ENCODE measurements around the gene XRCC4.
"Not testable (repeated sequence)": the region's sequence is repeated elsewhere in the genome, so short reads cannot be mapped to it uniquely, and the experiment has no call there.

Gene XRCC4

DNA sequence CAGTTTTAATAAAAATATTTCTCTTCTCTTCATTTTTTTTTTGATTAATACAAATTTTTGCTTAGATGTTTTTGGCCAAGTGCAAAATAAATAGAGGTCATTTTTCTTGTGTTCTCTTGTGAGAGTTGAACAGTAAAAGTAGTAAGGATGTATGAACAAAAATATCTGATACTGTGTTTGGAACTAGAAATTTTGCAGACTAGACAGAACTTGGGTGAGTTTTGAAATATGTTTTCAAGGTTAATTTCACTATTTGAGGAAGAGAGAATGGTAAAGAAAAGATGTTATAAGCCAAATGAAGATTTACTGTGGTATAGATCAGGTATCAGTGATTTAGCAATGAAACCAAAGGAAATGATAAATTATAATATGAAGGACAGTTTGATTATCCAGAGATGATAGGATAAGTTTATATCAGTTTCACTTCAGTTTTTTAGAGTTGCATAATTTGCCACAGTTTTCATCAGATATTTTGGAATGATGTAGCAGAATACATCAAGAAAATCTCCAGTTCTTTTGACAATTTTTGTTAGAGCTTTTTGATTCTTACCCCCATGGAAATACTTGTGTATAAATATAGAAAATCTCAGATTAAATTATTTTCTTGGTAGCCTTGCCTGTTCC lies 246.3 kb downstream of the XRCC4 start:
- DNase-seq (ENCODE audit: low read depth, low spot score) = no peak
- no peak overlapping the region for H3K27ac ChIP-seq

DNA sequence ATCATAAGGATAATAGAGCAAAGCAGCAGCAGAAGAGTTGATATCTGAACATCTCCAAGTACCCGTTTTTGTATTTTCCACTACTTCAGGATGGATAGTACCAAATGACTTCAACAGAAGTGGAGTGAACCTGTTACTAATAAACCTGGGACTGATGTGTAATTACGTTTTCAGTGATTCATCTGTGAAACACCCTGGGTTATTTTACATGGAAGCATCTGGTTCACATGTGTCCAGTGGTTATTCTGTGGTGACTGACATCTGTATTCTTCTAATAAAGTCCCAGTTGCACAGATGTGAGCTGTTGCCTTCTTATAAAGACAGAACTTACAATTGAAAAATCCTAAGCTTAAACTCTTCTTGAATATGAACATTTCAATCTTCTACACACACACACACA lies 254.5 kb downstream of the XRCC4 start:
- DNase-seq (ENCODE audit: low read depth, low spot score) = no peak
- no peak overlapping the region for H3K27ac ChIP-seq

DNA sequence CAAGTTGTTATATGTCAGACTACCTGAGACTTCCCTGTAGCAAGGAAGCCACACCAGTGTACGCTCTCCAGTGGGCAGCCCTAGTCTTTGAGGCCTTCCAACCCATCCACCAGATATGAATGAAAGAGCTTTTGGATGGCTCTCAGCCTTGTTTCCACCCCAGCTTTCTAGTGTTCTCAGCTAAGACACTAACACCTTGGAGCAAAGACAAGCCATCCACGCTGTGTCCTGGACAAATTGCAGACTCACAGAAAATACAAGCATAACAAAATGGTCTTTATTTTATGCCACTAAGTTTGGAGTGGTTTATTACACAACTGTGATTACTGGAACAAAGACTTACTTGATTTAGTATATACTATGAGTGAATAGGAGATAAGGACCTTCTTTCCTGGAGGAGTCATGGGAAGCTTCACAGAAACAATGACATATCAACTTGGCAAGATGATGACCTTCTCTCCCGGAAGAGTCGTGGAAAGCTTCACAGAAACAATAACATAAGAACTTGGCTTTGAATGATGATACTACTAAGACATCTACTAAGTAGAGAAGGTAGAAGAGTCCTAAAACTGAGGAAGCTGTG lies 260.2 kb downstream of the XRCC4 start:
- no peak for DNase-seq (ENCODE audit: low read depth, low spot score)
- no peak overlapping the region for H3K27ac ChIP-seq

DNA sequence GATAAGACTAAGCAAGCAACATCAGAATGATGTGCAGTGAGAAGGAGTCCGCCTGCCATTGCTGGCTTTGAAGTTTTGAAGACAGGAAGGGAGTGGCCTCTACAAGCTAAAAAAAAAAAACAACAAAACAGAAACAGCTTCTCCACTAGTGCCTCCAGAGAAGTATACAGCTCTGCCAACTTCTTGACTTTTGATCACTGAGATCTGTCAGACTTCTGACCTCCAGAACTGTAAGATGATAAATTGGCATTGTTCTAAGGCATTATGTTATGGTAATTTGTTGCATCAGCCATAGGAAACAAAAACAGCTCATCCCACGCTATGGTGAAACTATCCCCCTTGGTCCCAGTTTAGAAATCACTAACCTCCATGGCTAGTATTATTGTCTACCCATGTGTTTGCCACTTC lies 263.2 kb downstream of the XRCC4 start:
- no peak for DNase-seq (ENCODE audit: low read depth, low spot score)
- no peak overlapping the region for H3K27ac ChIP-seq

DNA sequence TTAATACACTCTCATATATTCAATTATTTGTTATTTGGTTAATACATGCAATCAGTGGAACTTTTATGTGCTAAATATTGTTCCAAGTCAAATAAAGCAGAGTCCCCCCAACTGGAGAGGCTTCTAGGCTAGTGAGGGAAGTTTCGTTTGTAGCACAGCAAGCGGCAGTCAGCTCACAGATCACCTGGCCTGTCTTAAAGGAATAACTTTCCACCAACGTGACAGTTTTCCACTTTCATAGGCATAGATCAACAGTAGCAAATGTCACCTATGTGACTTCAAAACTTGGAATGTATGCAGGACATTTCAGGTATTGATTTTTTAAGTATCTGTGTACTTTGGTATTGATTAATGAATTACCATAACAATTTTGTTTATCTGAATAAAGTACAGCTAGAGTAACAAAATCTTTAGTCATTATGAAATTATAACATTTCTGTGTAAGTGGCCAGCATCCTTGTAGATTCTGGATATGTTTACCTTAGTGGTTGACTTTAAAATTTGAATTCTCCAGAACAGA lies 264.5 kb downstream of the XRCC4 start:
- no peak overlapping the region for H3K27ac ChIP-seq
- DNase-seq (ENCODE audit: low read depth, low spot score) = no peak

DNA sequence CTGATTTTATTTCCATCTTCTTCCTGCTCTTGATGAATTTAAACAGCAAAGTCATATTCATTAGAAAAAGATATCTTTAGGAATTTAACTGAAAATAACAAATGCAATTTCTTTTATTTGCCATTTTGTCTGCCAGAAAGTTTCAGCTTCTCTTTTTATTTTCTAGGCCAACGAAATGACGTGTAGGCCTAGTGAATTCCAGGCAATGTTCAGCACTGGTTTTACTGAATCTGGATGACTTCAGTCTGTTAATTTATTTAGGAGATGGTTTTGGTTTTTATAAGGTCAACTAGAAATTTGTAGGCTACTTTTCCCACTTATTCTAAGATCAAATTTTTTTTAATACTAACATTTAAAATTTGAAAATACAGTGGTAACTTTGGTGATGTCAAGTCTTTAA lies 265.1 kb downstream of the XRCC4 start:
- no peak overlapping the region for H3K27ac ChIP-seq
- no peak for DNase-seq (ENCODE audit: low read depth, low spot score)

DNA sequence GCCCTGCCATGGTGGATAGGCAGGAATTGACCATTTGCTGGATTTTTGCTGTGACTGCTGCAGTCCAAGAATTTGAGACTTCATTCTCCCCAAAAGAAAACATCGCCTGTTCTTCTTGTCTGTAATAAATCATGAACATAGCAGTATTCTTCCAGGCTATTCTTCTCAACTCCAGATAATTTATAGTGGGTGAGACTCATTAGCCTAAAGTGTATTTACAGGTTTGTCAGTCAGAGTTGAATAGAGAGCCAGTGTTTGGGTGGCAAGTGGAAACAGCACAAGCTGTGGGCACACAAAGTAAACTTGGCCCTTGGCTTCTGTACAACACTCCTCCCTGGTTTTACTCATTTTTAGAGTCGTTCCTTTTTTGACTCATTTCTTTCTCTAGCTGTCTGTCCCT lies 266.0 kb downstream of the XRCC4 start:
- H3K27ac ChIP-seq = no peak overlapping the region
- no peak for DNase-seq (ENCODE audit: low read depth, low spot score)

DNA sequence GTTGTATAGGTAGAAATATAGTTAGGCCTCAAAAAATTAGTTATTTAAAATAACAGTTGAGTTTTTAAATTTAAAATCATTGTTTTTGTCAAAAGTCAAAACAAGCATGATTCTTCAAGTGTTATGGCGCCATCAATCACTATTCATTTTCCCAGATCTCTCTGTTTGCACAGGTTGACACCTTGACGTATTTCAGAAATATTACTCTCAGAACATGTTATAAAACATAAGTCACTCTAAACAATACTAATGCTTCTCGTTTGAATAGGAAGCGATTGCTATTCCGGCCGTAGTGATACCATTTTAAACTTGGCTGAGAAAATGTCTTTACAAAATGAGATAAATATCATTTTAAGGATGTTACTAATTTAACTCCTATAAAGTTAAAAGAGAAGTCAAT lies 268.1 kb downstream of the XRCC4 start:
- DNase-seq (ENCODE audit: low read depth, low spot score) = no peak
- H3K27ac ChIP-seq = no peak overlapping the region

DNA sequence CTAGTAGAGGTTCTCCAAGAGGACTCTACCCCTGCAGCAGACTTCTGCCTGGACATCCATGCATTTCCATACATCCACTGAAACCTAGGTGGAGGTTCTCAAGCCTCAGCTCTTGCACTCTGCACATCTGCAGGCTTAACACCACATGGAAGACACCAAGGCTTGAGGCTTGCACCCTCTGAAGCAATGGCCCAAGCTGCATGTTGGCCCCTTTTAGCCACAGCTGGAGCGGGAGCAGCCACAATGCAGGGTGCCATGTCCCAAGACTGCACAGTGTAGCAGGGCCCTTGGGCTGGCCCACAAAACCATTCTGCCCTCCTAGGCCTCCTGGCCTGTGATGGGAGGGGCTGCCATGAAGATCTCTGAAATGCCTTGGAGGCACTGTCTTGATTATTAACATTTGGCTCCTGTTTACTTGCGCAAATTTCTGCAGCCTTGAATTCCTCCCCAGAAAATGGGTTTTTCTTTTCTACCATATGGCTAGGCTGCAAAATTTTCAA lies 271.0 kb downstream of the XRCC4 start:
- no peak overlapping the region for H3K27ac ChIP-seq
- no peak for DNase-seq (ENCODE audit: low read depth, low spot score)

DNA sequence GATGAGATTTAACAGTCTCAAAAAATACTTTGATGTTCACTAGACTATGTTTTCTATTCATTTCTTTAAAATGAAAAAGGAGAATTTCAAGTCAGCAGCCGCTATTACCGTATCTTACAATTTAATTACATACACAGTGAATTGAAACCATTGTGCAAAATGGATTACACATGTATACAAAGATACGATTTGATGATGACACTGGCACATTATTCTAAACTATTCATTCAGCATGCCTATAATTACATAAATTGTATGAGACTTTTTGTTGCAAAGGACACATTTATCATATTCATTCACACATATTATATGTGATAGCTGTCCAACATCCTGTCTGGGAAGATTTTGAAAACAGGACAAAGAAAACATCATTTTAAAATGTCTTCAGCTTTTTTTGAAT lies 275.9 kb downstream of the XRCC4 start:
- no peak for DNase-seq (ENCODE audit: low read depth, low spot score)

DNA sequence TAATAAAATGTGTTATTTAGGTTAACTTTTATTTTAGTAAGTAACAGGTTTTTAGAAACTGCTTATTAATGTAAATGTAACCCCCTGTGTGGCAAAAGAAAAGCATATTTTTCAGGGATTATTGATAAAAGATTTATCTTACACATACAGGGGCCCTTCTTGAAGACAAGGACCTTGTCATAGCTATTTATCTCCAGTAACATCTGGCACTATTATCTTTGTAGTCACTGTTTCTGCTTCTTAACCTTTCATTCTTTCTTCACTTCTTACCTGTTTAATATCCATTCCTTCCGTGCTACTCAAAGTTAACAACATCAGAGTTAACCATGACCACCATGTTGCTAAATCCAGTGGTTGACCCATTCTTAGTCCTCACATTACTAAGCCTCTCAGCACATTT lies 276.4 kb downstream of the XRCC4 start:
- no peak overlapping the region for H3K27ac ChIP-seq
- DNase-seq (ENCODE audit: low read depth, low spot score) = no peak

More for the DNA sequence above, 275.9 kb downstream of the XRCC4 start:
- no peak overlapping the region for H3K27ac ChIP-seq

DNA sequence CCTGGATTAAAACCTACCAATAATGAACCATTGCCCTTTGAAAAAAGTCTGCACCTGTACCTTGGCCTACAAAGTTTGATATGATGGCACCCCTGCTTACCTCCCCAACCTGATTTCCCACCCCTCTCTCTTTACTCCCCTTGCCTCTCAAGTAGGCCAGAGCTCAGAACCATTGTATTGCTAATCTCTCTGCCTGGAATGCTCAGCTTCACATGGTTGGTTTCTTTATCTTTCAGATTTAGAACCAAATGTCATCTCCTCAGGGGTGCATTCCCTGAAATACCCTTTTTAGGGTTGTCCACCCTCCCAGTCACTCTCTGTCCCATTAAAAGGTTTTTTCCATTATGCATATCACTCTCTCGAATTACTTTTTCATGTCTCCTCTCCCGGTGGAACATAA lies 277.6 kb downstream of the XRCC4 start:
- H3K27ac ChIP-seq = no peak overlapping the region
- DNase-seq (ENCODE audit: low read depth, low spot score) = no peak

DNA sequence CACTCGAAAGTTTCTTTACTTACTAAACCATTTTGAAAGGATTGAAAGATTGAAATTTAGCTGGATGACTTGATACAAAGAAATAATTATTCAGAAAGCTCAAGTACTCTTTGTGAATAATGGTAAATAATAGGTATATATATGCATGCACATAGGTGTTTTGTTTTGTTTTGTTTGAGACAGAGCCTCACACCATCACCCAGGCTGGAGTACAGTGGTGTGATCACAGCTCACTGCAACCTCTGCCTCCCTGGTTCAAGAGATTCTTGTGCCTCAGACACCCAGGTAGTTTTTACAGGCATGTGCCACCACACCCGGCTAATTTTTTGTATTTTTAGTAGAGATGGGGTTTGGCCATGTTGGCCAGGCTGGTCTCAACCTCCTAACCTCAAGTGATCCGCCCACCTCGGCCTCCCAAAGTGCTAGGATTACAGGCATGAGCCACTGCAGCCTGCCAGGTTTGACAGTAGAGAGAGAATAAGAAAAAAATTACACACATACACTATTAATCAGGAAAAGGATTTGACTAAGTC lies 278.2 kb downstream of the XRCC4 start:
- DNase-seq (ENCODE audit: low read depth, low spot score); H3K27ac ChIP-seq: not testable (repeated sequence)

DNA sequence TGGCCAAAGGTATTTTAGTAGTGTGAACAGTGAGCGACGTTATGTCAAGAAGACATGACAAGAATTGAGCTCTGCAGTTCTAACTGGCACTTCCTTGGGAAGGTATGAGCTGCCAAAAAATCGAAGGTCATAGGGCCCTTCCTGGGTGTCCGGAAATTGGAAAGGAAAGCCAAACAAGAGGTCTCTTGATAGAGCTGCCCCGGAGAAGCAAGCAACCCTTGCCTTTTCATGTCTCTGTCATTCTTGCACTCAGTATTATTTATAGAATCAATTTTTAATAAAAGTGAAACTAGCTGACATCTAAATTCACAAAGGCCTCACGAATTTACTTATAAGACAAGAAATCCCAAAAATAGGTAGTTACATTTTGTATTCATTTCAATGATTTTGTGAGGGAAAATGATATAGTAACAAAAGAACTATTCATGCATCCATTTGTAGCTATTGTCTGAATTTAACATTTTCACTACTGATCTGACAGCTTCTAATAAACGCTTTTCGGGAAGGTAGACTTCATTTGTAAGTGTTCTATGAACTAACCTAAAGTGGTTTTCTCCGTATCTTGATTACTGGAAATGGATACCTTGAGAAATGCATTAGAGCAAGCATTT lies 280.4 kb downstream of the XRCC4 start:
- no peak for DNase-seq (ENCODE audit: low read depth, low spot score)
- H3K27ac ChIP-seq = no peak overlapping the region

DNA sequence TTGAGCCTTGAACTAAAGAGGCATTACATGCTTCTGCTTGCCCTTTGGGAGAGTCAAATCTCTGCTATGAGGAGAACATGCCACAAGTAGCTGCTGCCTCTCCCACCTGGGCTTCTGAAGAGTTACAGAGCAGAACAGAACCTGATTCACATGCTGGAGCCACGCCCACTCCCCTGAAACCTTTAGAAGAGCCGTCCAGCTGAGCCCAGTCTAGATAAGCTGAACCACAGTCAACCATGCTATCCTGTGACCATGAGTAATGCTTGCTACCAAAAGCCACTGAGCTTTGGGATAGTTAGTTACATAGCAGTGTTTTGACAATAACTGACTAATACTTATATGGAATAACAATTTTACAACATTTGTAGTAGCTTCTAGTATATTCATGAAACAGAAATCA lies 283.2 kb downstream of the XRCC4 start:
- no peak for DNase-seq (ENCODE audit: low read depth, low spot score)

DNA sequence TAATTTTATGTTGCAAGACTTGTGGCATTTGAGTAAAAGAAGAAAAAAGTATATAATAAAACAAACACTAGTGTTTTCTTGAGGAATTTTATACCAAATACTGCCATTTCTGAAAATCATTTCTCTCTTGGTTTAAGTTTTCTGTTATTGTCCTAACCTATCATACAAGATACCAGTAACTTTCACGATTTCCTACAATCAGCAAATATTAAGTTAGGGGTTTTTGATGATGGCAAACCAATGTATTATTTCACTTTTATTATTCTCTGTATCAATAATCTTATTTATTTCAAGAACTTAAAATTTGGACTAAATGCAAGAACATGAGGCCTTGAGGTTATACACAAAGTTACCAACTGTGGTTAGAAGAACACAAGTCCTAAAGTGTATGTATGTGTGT lies 285.2 kb downstream of the XRCC4 start:
- H3K27ac ChIP-seq = no peak overlapping the region

More for the DNA sequence above, 283.2 kb downstream of the XRCC4 start:
- no peak overlapping the region for H3K27ac ChIP-seq

DNA sequence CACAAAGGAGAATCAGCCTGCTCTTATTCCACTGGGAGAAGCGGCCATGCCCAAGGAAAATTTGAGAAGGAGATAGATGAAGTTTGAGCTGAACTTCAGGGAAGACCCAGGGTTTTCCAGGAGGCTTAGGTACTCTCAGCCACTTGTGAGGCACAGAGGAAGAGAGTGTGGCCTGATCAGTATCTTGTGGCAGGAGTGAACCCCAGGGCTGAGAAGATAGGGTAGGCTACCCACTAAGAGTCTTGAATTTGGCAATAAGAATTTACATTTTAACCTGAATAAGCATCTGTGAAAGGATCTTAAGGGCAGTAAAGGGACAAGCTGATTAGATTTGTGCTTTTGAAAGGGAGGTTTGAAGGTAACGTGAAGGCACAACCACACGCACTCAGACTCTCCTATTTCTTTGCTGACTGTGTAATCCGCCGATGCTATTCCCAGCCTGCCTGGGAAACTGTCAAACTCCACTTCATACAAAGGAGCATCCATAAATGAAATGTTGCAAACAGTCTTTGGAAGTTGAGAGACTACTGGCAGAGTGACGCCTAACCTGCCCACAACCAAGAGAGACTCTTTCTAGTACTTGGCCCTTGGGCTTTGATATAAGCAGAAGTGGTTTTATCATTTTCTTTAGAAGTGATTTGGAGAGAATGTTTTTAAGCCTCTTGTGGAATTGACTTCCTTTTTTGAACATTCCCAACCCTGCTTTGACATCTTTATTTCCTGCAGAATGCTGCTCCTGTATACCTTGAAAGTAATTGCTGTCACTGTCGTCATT lies 286.0 kb downstream of the XRCC4 start:
- DNase-seq (ENCODE audit: low read depth, low spot score) = no peak
- no peak overlapping the region for H3K27ac ChIP-seq

More for the DNA sequence above, 285.2 kb downstream of the XRCC4 start:
- no peak for DNase-seq (ENCODE audit: low read depth, low spot score)

DNA sequence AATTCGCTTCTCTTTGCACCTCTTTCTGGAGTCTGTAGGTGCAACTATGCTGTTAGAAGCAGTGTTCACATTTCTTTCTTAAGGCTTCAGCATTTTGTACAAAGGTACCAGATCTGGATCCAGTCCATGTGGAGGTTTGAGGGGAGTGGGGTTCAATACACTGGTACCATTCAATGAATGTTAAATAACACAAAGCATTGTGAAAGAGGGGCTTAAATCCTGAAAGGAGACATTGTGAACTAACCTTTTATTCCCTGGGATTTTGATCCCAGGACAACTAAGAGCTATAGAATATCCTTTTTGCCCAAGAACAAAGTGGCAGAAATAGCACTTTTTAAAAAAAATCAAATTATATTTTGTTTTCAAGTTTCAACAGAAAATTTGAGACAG lies 286.5 kb downstream of the XRCC4 start:
- H3K27ac ChIP-seq = no peak overlapping the region
- no peak for DNase-seq (ENCODE audit: low read depth, low spot score)

DNA sequence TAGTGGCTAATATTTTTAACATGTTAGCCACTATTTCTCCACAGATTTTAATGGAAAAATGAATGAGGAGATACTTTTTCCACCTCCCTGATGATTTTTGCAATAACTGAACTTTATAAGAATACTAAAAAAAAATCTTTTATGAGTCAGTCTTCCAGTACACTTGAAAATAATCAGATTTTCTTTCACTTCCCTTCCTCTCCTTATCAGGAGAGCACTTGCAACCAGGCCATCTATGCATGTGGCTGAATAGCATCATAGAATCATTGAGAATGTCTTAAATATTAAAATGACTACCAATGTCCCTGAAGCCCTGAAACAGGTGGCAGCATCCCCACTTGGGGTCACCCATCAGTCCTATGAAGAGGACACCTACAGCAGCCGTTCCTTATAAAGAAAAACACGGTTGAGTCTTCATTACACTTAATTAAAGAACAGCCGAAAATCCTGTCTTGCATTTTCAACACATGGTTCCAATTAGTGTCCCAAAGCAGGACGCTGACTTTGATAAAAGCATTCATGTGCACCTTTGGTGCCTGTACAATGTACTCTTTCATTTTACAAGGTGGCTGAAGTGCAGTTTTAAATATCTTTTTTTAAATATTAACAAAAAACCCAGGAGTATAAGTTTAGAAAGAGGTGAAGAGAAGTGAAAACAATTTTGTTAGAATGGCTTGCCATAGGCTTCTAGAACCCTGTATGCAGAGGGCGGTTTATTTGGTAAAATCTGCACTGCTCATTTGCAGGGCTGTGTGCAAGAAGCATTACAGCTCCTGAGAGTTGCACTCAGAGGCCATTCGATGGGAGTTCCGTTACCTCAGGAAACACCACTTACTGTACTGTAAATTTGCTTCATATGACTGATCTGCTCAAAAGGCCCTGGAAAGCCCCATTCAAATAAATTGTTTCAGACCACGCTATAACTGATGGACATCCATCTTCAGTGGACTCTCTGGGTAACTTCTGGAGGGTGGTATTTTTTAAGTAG lies 287.3 kb downstream of the XRCC4 start:
- no peak overlapping the region for H3K27ac ChIP-seq

More for the DNA sequence above, 287.3 kb downstream of the XRCC4 start:
- no peak for DNase-seq (ENCODE audit: low read depth, low spot score)

Measured in epithelial cell of prostate (primary cell).